Left lobe of liver (tissue), 2 donors: Measurements from ENCODE around the gene DOCK3. TPM values are rescaled to one million over a fixed set of nuclear protein-coding genes. Genes with fewer than 3 reads are reported as not detected.
"Not testable (repeated sequence)": the region's sequence is repeated elsewhere in the genome, so short reads cannot be mapped to it uniquely, and the experiment has no call there.

Source experiments
- ATAC-seq: fragments of 200-7000 bp; cut with Tn5 transposase; one replicate; pipeline ENCODE4 v1.9.1; 2020; ENCODE audit warnings: mild to moderate bottlenecking, moderate library complexity
- DNase-seq: peaks from one replicate; pipeline ENCODE4 v3.0.0-alpha.2; 2020; ENCODE audit warnings: low spot score
- total RNA-seq: library from RNA; stranded (reverse); gene quantifications from one replicate; pipeline ENCODE4 v1.2.1, GENCODE V29; 2021
- donor health status: DM: no; HTN: no; CAD: no; lungs with moderate emphysema.
- donor health status: DM: no; HTN: yes; CAD: no.

Gene DOCK3
- total RNA-seq, 1 donor from 2014 or later, result not detected

- no peak for DNase-seq
- no peak for ATAC-seq
Observed at GRCh38 chr3:51379746-51380455, 705.2 kb downstream of the DOCK3 start.

DNA sequence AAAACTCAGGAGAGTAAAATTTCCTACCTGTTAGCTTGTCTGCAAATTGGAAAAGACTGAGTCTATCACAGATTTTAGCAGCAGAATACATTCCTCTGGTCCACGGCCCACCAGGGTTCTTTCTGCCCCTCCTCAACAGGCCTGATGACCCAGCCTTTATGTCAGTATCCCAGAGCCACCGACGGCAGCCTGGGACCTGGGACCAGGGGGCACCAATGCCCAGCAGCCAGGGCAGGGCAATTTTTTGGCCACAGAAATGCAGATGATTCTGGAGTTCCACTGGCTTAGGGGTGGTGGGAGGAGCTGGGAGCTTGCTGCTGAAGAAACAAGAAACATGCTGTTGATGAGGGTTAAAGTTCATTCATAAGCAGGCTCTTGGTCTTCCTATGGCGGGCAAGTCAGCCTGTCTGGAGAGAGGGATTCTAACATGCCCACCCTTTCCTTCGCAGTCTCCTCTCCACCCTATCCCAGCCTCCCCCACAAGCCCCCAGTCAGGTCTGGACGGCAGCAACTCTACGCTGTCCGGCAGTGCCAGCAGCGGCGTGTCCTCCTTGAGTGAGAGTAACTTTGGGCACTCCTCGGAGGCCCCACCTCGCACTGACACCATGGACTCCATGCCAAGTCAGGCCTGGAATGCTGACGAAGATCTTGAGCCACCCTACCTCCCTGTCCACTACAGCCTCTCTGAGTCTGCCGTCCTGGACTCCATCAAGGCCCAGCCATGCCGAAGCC, 706.0 kb downstream of the DOCK3 start:
- DNase-seq (no peak), ATAC-seq (no peak)

- ATAC-seq (no peak), DNase-seq (no peak)
Observed at GRCh38 chr3:51381333-51381705, 706.6 kb downstream of the DOCK3 start.

GRCh38 chr3:51382076-51382745, 707.5 kb downstream of the DOCK3 start:
- ATAC-seq (no peak), DNase-seq (peak; percentile 39)

DNA sequence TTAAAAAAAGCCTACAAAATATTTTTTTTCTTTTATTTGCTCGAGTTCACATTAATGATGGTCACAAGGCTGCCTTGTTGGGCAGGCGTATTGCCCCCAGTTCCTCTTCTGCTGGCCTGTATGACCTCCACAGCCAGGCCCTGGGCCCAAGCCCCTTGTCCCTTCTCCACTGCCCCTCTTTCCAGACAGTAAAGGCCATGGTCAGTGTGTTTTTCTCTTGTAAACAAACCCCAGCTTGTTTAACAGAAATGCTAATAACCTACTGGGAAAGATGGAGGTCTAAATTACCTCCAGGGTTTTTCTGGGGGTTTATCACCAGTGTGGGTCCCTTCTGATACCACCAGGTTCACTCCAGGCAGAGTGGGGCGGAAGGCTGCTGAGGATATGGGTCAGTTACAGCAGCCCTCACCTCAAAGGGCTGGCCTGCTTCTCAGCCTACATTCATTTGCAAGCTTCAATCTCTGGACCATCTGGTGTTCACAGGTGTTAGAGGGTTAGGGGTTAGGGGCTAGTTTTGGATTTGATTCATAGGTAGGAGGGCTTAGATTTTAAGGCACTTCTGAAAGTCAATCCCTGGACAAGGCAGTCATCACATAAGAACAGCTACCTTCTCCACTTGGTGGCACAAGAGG, 708.3 kb downstream of the DOCK3 start:
- DNase-seq, result peak; percentile 34
- ATAC-seq, result no peak

GRCh38 chr3:51384055-51384725, 709.5 kb downstream of the DOCK3 start:
- ATAC-seq, result peak; percentile 19
- no peak for DNase-seq

- ATAC-seq, result peak; percentile 90
- peak; percentile 99 for DNase-seq
Observed at GRCh38 chr3:51384726-51385473, 710.2 kb downstream of the DOCK3 start, which contains the start of gene MANF. TSS of gene MANF (plus strand) at chr3:51385291. CDS start at chr3:51385343, 52 bp downstream.

- peak; percentile 38 for DNase-seq
- no peak for ATAC-seq
Observed at GRCh38 chr3:51385621-51386091, 710.9 kb downstream of the DOCK3 start.

DNA sequence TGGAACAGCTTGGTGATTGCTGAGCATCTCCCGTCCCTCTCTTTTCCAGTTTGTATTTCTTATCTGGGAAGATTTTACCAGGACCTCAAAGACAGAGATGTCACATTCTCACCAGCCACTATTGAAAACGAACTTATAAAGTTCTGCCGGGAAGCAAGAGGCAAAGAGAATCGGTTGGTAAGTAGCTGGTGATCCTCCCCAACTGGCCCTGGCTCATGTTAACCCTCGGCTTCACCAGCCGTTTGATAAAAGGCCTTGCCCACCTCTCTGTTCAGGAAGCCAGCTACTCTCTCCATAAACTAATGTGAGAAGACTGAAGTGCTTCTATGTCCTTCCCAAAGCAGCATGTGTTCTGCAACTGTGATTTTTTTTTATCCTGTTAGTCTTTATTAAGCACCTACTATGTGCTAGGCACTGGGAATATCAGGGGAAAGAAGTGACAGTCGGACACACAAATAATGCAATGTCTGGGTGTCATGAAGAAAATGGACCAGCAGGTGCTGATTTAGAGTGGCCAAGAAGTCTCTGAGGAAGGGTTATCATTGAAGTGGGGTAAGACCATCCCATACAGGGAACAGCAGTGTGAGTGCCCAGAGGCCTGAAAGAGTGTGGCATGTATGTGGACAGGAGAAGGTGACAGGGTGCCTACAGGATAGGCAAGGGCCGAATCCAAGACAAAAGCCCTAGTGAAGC, 711.6 kb downstream of the DOCK3 start:
- ATAC-seq (no peak), DNase-seq (peak; percentile 41)

DNA sequence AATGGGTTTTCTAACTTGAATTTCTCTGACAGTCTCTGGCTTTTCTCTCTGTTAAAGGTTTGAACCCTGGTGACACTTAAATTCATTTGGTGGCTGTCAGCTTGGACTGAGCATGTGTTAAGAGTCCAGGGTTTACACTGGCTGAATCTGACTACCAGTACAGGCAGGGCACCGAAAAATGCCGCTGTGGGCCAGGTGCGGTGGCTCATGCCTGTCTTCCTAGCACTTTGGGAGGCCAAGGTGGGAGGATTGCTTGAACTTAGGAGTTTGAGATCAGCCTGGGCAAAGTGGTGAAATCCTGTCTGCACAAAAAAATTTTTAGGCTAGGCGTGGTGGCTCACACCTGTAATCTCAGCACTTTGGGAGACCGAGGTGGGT, 712.1 kb downstream of the DOCK3 start:
- DNase-seq, result peak; percentile 50
- ATAC-seq, result no peak

DNA sequence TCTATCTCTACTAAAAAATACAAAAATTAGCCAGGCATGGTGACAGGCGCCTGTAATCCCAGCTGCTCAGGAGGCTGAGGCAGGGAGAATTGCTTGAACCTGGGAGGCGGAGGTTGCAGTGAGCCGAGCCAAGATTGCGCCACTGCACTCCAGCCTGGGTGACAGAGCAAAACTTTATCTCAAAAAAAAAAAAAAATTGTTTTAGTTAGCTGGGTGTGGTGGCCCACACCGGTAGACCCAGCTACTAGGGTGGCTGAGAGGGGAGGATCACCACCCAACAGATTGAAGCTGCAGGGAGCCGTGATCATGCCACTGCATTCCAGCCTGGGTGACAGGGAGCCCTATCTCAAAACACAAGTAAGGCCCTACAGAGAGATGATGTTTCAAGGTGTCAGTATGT, 712.6 kb downstream of the DOCK3 start:
- not testable (repeated sequence) for ATAC-seq
- peak; percentile 59 for DNase-seq

GRCh38 chr3:51388286-51389029, 713.7 kb downstream of the DOCK3 start:
- peak; percentile 37 for DNase-seq
- no peak for ATAC-seq

- DNase-seq (peak; percentile 53), ATAC-seq (no peak)
Observed at GRCh38 chr3:51389423-51390183, 714.9 kb downstream of the DOCK3 start.

DNA sequence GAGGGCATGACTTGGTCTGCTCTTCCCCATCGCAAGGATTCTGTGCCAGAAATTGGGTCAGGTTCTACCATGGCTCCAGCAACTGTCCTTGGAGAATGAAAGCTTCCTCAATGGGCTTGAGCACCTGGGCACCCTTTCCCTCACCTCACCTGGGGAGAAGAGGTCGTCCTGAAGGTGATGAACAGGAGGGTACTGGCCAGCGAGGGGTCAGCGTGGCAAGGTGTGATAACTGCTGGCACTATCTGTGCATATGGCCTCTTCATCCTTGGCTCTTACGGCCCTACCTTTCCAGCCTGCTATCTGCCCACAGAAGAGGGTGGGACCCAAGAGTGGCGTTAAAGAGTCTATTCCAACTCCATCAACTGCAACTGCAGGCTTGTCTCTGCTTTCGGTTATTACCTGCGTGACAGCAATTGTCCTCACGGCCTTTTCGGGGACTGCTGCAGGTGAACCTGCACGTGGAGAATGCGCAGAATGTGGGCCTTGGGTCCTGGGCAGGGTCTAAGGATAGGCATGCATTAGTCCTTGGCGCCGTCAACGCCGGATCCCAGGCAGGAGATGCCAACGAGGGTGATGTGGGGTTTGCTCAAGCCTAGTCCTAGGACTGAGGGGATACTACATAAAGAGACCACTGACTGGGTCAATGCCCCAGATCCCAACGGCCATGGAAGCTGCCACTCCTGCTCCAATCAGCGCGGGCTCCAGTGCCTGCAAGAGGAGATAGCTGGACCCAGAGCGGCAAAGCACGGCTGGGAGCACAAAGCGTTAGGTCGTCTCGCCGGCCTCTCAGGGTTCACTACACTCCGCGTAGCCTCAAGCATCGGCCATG, 715.7 kb downstream of the DOCK3 start:
- DNase-seq, result no peak

GRCh38 chr3:51391075-51391565, 716.4 kb downstream of the DOCK3 start, which contains the start of gene RBM15B:
TSS of gene RBM15B (plus strand) at chr3:51391285. CDS start at chr3:51391400, 115 bp downstream.
- DNase-seq (peak; percentile 99), ATAC-seq (peak; percentile 93)

More for the DNA sequence above, 715.7 kb downstream of the DOCK3 start:
- ATAC-seq, result no peak

DNA sequence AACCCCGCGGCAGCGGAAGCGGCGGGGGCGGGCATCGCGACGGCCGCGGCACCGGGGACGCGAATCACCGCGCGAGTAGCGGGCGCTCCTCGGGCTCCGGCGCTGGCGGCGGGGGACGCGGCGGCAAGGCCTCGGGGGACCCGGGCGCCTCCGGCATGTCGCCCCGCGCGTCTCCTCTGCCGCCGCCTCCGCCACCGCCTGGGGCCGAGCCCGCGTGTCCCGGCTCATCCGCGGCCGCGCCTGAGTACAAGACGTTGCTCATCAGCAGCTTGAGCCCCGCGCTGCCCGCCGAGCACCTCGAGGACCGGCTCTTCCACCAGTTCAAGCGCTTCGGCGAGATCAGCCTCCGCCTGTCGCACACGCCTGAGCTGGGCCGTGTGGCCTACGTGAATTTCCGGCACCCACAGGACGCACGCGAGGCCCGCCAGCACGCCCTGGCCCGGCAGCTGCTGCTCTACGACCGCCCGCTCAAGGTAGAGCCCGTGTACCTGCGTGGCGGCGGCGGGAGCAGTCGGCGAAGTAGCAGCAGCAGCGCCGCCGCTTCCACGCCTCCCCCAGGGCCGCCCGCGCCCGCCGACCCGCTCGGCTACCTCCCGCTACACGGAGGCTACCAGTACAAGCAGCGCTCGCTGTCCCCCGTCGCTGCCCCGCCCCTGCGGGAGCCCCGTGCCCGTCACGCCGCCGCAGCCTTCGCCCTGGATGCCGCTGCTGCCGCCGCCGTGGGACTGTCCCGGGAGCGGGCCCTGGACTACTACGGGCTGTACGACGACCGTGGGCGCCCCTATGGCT, 717.0 kb downstream of the DOCK3 start:
- peak; percentile 54 for DNase-seq
- ATAC-seq, result no peak
